IPS DF 4.7 (cell line): ENCODE measurements around the gene ETV6.

ENCODE experiments used
- DNase-seq: peaks from one replicate; pipeline ENCODE4 v3.0.0-alpha.2; 2013; ENCODE audit warnings: low spot score; ENCODE audit errors: extremely low read depth

The ETV6 gene

DNA sequence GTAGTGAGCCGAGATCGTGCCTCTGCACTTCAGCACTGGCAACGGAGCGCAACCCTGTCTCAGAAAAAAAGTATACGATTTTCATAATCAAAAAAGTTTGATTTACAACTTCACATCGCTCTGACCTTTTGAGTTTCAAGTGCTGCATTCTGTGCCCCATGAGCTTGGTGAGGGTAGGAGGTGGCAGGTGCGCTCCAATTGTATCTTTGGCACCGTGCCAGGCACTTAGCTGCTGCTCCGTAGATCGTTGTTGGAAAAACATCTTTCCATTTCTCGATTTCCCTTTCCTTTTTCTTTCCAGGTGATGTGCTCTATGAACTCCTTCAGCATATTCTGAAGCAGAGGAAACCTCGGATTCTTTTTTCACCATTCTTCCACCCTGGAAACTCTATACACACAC lies 203.7 kb downstream of the ETV6 start:
- no peak for DNase-seq

DNA sequence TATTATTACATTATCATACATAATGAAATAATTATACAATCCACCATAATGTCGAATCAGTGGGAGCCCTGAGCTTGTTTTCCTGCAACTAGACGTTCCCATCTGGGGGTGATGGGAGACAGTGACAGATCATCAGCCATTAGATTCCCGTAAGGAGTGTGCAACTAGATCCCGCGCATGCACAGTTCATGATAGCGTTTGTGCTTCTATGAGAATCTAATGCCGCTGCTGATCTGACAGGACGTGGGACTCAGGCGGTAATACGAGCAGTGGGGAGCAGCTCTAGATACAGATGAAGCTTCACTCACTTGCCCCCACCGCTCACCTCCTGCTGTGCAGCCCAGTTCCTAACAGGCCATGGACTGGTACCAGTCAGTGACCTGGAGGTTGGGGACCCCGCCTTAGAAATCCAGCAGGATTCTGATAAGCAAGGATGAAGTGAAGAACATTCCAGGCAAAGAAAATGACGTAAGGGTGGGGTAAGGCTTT lies 204.6 kb downstream of the ETV6 start:
- DNase-seq = no peak

- no peak for DNase-seq
Measured at GRCh38 chr12:11855983-11856374, 206.5 kb downstream of the ETV6 start.

DNA sequence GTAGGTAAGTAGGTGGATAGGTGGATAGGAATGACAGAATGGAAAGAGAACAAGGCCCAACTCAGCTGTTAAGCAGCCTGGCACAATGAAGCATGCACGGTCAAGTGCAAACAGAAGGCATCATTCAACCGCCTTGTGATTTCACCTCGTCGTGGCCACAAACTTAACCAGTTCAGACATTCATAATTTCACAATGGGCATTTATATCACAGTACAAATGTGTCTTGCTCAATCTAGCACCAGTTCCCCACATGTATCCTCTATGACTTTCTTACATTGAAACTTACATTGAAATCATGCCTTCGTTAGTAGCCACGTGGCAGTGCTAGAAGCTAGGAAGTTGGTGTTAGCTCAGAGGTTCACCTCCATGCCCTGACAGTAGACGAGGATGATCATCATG lies 207.5 kb downstream of the ETV6 start:
- no peak for DNase-seq

DNA sequence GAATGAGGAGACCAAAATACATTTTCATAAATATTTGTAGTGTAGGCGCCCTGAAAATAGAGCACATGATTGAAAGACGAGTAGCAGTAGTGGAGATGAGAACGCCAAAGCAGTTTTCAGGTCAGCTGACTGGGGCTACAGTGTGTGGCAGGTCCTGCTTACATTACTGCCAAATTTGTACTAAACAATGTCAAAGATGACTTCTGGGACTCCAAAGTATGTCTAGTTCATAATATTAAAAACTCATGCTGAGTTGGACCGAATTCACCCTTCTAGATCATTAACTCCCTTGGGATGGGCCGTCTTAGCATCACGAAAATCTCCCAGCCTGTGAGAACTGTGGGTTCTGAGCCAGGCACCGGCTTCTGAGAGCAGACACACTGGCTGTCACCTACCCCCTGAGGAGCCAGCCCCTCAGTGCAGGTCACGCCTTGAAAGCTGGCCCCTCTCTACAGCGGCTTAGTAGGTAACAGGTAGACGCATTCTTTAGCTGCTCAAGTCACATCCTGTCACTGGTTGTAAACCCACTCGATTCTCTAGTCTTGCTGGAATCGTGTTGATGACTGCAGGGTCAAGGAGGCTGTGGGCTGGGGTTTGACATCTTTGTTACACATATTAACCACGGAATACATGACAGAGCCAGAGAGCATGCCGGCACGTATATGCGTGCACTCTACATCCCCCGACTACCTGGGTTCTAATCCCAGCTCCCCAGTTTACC lies 210.4 kb downstream of the ETV6 start:
- DNase-seq = no peak

GRCh38 chr12:11861155-11861863 lies 211.8 kb downstream of the ETV6 start:
- no peak for DNase-seq

GRCh38 chr12:11861864-11862600 lies 212.6 kb downstream of the ETV6 start:
- DNase-seq = no peak

- no peak for DNase-seq
Measured at GRCh38 chr12:11862798-11863197, 213.3 kb downstream of the ETV6 start.

- DNase-seq = no peak
Measured at GRCh38 chr12:11863478-11863906, 214.0 kb downstream of the ETV6 start.

- DNase-seq = no peak
Measured at GRCh38 chr12:11863988-11864387, 214.5 kb downstream of the ETV6 start.

DNA sequence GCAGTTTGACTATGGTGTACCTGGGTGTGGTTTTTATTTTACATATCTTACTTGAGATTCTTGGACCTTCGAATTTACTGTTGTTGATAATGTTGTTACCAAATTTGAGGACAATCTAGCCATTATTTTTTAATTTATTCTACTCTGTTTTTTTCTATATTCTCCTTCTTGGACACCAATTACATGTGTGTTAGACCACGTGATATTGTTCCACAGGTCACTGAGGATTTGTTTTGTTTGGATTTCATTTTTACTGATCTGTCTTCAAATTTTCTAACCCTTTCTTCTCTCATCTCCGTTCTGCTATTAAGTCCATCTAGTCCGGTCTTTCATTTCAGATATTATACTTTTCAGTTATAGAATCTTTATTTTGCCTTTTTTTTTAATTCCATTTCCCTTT lies 216.3 kb downstream of the ETV6 start:
- DNase-seq = no peak

DNA sequence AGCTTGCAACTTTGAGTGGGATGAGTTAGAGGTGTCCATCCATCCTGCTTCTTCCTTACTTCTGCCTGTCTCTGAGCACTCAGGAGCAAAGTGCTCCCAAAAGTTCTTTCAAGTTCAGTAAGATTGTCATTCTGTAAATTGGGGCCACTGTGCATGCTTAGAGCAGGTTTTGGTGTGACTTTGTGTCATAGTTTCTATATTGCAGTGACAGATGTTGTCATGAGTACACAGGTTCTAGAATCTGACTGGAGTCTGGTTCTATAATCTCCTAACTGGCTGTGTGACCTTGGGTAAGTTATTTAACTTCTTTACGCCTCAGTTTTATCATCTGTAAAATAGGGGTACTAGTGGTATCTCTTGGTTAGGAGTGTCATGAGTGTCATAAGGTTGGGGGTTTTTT lies 218.6 kb downstream of the ETV6 start:
- no peak for DNase-seq

DNA sequence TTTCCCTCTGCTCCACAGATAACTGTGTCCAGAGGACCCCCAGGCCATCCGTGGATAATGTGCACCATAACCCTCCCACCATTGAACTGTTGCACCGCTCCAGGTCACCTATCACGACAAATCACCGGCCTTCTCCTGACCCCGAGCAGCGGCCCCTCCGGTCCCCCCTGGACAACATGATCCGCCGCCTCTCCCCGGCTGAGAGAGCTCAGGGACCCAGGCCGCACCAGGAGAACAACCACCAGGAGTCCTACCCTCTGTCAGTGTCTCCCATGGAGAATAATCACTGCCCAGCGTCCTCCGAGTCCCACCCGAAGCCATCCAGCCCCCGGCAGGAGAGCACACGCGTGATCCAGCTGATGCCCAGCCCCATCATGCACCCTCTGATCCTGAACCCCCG lies 219.9 kb downstream of the ETV6 start:
- no peak for DNase-seq

- no peak for DNase-seq
Measured at GRCh38 chr12:11870041-11870451, 220.6 kb downstream of the ETV6 start.

DNA sequence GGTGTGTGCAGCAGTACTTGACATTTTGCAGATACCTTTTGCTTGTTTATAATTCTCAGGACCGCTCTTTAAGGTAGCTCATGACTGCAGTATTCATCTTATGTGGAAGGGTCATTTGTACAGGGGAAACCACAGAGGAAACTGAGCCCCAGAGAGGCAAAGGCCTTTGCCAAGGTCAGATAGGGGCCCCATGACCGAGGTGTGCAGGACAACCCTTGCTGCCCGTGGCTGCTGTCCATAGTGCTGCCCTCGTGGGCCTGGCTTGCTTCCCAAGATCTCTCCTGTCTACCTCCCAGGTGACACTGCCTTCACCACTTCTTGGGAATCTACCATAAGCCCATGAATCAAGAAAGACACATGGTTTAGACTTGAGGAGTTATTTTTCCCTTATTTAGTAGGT lies 222.6 kb downstream of the ETV6 start:
- no peak for DNase-seq

- no peak for DNase-seq
Measured at GRCh38 chr12:11875414-11875935, 226.0 kb downstream of the ETV6 start.

GRCh38 chr12:11876307-11876706 lies 226.8 kb downstream of the ETV6 start:
- DNase-seq = no peak

GRCh38 chr12:11877102-11877826 lies 227.8 kb downstream of the ETV6 start:
- no peak for DNase-seq

- no peak for DNase-seq
Measured at GRCh38 chr12:11877869-11878780, 228.7 kb downstream of the ETV6 start.

DNA sequence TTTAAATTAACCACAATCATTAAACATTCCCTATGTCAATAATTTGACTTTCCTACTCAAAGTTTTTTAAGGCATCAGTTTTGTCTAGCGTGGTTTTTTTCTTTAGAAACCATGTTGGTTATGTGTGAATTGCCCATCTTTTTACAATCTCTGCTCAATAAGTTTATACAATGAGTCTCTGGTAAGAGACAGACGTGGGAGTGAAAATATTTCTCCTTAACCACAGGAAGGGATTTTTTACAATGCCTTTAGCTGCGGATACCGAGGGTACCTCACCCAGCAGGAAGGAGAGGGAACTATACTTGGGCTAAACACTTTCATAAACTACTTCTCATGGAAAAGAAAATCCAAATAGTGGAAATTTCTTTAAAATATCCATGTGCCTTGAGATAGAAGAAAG lies 229.8 kb downstream of the ETV6 start:
- no peak for DNase-seq
